OCI-LY7 (cell line): ENCODE measurements around the gene MT4.
"Not testable (repeated sequence)": the region's sequence is repeated elsewhere in the genome, so short reads cannot be mapped to it uniquely, and the experiment has no call there.

Experiments used
- CTCF ChIP-seq: fragments of 200-600 bp; sonication (generic); conservative IDR thresholded peaks from 2 replicates; pipeline ENCODE4 v1.5.1; 2014; ENCODE audit warnings: mild to moderate bottlenecking, antibody characterized with exemption, low read length, moderate library complexity, mixed read lengths
- EZH2phosphoT487 ChIP-seq: fragments of 200-600 bp; sonication (generic); IDR thresholded peaks from 2 replicates; pipeline ENCODE4 v1.6.1; 2018; ENCODE audit warnings: low read depth, borderline replicate concordance, mild to moderate bottlenecking, mixed run types, antibody characterized with exemption, low read length, moderate library complexity, mixed read lengths

- TF ChIP-seq CTCF, EZH2phosphoT487: not testable (repeated sequence)
These were observed 18.0 kb downstream of the MT4 start for GRCh38 chr16:56582911-56583310.
